ENCODE results near the gene STAMBP.
A peak's percentile ranks its signal among the peaks of the same experiment; 100 is the strongest.
"Not testable (repeated sequence)": the region's sequence is repeated elsewhere in the genome, so short reads cannot be mapped to it uniquely, and the experiment has no call there.

Gene STAMBP

DNA sequence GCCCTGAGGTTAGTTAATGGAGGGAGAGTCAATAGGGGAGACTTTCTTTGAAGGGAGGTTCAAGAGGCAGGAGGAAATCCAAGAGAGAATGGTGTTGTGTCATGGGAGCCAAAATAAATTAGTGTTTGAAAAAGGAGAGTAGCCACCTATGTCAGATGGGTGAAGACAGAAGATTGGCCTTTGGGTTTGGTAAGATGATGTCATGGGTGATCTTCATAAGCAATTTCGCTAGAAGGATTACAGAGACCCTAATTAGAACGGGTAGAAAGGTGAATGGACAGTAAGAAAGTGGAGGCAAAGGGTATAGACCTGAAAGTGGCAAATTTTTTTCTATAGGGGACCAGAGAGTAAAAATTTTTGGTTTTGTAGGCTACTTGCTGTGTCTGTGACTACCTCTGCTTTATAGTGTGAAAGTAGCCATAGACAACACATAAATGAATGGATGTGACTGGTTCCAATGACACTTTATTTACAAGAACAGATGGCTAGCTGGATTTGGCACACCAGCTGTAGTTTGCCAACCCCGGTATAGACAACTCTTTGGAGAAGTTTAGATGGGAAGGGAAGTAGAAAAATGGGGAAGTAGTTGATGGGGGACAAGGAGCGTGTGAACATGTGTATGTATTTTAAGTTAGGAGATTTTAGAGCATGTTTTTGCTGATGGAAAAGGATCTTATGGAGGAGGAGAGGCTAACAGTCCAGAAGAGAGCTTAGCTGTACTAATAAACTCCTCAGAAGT is 9.3 kb downstream of the STAMBP start:
- DNase-seq = peak; percentile 86 to 92

DNA sequence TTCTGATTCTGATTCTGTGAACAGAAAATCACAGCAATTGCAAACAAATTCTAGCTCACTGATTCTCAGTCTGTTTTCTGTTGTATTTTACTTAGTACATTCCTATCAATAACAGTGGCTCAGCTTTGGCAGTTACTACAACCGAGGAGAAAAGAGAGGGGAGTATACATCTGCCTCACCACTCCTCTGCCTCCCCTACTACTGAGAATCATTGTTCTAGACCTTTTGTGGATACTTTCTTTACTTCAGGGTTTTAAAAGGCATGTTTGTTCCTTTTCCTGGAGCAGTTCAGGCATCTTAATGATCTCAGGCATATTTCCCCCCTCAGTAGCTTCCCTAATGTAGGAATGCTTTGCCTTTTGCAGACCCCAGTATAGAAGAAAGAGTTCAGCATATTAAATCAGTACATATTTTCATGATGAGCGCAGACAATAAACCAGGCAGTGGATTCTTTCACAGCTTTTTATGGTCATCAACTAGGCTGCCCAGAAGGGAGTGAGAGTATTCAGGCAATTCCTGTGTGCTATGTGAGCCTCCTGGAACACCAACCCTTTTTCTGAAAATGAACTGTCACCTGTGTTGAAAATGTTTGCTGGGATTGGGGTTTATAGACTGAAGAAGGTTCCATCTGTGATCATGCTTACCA is 10.3 kb downstream of the STAMBP start:
- no peak for DNase-seq

DNA sequence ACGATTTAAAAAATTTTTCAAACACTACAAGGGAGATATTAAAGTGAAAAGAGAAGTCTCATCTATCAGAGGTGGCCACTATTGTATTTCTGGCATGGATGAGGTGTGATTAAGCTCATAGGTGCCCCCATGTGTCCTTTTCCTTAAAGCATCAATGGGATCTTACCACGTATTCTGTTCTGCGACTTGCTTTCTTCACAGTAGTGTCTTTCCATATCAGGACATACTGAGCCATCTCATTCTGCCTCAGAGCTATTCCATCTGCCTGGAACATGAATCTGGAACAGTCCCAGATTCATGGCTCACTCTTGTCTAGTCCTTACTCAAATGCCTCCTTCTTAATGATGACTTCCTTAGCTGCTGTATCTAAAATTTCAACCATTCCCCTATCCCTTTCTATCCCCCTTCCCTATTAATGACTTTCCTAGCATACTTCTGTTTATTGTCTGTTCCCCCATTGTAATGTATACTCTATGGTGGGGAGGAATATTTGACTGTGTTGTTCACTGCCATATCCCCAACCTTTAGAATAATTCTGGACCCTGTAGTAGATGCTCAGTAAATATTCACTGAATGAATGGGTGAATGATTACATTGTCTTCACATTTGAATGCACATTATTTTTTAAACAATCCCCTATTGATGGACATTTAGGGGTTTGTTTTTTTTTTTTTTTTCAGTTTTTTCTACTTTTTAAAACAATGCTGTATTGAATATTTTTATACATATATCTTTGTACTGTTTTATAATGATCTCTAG is 11.1 kb downstream of the STAMBP start:
- no peak for DNase-seq

DNA sequence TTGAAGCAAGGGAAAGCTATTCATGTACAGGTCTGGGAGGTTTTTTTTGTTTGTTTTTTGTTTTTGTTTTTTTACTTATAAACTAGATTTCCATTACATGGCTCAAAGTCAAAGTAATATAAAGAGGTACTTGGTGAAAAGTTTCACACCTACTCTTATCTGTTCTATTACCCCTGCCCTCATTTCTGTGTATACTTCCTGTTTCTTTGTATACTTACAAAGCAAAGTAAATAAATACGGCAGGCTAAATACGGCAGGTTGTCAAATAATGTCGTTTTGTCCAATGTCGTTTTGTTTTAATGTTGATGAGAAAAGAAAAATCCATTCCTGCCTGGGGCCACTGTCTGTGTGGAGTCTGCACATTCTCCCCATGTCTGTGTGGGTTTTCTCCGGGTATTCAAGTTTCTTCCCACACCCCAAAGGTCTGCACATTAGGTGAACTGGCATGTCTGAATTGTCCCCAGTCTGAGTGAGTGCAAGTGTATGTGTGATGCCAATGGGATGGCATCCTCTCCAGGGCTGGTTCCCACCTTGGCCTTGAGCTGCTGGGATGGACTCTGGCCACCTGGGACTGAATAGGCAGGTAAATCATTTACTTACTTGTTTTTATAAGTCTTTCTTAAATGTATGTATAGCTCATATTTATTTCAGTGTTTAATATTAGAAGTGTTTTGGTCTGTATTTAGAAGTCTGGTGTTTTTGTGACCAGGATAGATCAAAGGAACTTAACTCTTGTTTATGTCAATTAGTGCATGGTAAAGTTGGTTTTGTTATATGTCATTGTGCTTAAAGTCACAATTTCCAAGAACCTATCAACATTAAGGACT is 13.4 kb downstream of the STAMBP start:
- no peak for DNase-seq

DNA sequence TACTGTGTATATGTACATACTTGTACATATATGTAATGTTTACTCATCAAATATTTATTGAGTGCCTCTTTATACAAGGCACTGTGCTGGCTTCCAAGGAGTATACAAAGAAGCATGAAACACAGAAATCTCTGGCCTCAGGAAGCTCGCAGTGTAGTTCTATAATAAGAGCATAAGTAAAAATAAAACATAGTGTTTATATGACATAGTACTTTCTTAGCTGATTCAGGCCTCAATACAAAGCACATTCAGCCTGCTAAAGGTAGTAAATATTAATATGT is 13.9 kb downstream of the STAMBP start:
- DNase-seq = no peak

DNA sequence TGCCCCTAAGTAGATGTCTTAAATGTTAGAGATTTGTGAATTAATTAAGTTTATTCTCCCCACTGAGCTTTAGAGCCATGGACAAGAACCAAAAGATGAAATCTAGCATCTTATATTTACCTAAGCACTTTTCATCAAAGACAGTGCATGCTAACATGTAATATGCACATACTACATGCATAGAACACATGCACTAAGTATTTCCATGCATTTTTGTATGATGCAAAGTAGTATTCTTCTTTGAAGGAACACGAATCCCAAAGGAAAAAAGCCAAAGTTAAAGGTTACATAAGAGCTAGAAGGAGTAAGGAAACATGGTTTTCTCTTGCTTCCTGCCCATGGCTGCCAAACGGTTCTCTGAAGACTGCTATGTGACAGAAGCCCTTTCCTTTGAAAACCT is 15.3 kb downstream of the STAMBP start:
- no peak for DNase-seq

DNA sequence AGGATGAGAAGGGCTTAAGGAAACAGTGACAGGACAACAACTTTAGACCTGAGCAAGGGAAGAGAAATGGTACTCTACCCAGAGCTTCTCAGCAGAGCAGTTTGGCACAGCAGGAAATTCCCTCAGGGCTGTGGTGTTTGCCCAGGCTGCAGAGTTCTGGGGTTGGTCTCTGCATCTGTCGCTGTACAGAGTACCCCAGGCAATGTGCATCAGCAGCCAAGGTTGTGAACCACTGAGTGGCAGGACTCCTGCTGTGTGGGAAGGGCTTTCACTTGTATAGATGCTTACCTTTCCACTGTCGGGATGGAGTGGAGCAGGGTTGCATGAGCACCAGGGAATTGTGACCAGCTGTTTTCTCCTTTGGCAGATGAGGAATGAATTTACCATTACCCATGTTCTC is 21.2 kb downstream of the STAMBP start:
- DNase-seq = no peak

DNA sequence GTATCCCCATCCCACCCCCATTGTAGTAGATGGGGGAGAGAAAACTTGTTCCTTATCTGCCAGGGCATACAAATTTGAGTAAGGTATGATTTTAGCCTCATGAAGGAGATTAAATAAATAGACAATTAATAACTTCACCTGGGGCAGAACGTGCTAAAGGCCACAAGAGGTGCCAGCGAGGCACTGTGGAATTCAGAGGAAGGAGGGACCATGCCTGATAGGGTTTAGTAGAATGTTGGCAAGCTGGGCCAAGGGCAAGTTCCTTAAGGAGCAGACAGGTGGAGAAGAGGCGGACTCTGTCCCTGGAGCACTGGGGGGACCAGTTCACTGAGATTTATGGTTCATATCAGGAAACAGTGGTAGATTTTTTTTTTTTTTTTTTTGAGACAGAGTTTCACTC is 22.5 kb downstream of the STAMBP start:
- peak; percentile 10 to 40 for DNase-seq

DNA sequence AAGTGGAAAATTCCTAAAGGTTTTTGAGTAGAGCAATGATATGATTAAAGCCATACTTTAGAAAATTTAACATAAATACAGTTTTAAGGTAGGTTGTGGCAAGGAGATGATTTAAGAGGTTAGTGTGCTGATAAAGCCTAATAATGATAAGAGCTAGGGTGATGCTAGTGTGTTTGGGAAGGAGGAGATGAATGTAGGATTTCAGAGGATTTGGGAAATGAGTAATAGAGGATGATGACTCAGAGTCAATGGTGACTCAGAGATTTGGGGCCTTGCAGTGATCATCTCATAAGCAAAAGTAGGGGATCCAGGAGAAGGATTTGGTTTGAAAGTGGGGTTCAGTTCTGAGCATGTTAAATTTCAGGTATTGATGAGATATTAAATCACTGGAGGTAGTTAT is 23.3 kb downstream of the STAMBP start:
- no peak for DNase-seq

DNA sequence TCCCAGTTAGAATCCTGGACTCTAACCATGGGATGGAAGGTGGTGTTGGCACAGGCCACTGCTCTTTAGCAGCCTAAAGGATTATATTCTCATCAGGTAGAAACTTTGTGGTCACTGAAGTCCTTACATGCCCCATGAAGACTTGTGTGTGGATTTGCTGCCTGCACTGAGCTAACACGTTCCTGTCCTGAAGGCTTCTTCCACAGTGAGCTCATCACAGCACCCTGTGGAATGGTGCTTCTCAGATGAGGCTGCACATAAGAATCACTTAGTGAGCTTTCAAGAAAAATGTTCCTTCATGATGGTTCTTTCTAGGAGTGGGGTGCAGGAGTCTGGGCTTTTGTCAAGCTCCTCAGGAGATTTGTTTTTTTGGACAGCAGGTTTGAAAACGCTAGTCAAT is 26.8 kb downstream of the STAMBP start:
- DNase-seq = no peak

DNA sequence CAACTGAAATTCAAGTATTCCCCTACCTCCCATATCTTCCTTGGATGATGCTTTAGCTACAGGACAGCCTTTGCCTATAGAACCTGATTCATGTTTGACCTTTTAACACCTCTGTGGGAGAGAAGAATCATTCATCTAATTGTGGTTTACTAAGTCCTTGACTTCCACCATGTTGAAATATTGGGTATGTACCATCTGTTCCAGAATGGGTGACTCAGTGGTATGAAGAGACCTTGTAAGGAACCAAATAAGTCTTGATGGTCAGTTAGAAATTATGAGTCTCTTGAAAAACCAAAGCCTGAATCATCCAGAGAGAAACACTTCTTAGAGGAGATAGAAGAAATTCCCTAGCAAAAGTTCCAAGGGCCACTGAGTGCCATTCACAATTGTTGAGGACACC is 27.5 kb downstream of the STAMBP start:
- DNase-seq = no peak

DNA sequence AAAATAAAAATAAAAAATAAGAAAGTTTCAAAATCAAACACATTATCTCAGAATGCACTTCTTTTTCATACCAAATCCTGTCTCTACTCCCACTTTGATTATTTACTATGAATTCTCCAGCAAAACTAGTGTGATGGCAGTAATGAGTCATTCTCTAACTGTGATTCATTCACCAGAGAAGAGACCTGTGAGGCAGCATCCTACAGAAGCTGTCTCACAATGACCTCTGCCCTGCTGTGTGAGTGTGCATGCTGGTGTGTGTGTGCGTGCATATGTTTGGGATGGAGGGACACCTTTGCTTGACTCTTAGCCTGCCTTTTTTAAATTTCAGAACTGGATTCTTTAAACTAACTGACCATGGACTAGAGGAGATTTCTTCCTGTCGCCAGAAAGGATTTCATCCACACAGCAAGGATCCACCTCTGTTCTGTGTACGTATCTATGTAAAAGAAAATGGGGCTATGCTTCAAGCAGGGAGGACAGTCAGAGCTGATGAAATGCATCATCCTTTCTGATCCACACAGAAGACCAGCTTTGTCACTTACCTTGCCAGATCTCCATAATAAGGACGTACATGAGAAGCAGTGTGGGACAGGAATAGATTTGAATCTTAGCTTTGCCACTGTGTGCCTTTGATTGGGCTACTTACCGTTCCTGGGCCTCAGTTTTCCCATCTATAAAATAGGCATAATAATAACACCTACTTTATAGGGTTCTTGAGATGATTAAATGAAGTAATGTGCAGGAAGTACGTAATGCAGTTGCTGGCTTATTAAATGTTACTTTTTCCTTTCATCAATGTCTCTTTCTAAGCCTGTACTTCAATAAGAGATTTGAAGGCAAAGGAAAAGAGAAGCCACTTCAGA is 31.2 kb downstream of the STAMBP start:
- DNase-seq = no peak

DNA sequence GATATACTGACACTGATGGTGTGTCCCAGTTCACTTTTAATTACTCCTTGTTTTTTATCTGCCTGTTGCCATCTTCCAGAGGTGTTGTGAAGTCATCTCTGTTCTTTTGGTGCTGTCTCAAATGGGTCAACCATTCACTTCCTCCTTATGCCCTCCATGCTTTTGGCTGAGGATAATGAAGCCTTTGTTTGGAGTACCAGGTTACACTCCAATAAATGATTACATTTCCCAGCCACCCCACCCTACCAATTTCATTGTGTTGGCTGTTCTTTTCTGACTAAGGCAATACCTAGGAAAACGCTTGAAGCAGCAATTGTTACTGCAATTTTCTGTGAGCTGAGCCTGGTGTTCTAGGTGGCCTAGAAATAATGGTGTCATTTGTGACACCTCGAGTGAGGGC is 34.2 kb downstream of the STAMBP start:
- no peak for DNase-seq

DNA sequence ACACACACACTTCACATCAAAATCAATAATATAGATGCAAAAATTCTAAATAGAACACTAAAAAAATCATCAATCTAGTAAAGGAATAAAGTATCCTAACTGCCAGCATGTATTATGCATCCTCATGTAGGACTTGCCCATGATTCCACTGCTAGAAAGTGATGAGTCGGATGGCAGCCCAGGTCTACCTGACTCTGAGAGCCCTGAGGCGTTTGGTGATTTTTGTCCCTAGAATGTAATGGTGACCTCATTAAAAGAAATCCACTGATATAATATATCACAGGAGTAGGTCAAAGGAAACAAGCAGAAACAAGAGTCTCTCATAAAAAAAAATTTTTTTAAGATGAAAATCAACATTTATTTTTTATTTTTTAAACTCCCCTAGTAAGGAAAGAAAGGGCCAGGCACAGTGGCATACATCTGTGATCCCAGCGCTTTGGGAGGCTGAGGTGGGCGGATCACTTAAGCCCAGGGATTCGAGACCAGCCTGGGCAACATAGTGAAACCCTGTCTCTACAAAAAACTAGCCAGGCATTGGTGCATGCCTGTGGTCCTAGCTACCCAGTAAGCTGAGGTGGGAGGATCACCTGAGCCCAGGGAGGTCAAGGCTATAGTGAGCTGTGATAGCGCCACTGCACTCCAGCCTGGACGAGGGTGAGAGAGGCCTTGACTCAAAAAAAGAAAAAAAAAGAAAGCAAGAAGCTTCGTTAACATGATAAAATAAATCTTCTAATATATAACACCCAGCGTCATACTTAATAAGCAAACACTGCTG is 39.6 kb downstream of the STAMBP start:
- DNase-seq = no peak

DNA sequence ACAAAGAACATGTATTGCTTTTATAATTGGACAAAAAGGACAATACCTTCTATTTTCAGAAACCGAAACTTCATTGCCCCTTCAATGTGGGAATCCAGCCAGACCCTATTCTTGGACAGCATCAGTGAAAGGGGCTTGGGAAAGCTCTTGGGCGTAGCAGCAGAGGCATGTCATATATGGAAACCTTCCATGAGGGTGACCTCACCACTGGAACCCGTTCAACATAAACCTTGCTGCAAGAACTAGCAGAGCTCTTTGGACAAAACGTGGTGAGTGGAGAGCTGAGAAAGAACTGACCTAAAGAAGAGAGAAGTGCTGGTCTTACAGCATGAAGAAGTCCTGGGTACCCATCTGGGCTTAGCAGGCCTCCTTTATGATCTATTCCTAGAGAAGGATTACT is 41.3 kb downstream of the STAMBP start:
- no peak for DNase-seq

DNA sequence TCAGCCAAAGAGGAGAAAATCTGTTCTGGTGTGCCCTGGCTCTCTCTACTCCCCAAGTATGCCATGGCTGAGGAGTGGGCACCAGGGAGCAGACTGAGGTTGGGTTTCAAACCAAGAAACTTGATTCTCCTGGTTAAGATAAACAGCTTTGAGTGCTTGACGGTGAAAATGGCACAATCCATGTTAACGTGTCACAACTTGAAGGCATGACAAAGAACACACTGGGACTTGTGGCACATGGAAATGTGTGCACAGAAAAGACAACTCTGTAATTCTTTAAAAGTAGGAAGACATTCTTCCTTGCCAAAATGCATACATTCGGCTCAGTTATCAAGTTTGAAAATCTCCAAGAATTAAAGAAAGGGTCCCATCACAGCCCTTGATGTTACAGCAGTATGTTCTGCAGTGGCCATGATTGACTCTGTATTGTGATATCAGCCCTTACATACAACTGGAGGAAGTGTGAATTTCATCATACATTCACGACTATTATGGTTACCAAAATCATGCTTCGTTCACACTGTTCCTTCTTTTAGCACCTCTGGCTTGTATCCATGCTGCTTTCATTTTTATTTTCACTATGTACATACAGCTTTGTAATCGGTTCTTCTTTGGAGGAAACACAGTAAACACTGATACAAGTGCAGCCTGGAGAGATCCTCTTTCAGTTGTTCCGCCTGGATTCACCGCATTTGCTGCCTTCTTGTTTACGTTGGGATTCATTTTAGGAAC is 48.5 kb downstream of the STAMBP start:
- peak; percentile 2 to 7 for DNase-seq

DNA sequence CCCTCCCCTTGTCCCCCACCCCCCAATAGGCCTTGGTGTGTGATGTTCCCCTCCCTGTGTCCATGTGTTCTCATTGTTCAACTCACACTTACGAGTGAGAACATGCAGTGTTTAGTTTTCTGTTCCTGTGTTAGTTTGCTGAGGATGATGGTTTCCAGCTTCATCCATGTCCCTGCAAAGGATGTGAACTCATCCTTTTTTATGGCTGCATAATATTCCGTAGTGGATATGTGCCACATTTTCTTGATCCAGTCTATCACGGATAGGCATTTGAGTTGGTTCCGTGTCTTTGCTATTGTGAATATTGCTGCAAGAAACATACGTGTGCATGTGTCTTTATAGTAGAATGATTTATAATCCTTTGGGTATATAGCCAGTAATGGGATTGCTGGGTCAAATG is 49.2 kb downstream of the STAMBP start:
- not testable (repeated sequence) for DNase-seq

DNA sequence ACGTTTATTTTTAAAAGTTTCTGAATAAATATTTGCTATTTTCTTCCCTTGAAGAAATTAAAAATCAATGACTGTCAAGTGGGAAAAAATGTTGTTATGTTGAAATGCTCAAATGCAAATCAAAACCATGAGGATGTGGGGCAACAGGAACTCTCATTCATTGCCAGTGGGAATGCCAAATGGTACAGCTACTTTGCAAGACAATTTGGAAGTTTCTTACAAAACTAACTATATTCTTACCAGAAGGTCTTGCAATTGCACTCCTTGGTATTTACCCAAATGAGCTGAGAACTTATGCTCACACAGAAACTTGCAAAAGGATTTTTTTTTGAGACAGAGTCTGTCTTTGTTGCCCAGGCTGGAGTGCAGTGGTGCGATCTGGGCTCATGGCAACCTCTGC is 56.6 kb downstream of the STAMBP start:
- DNase-seq = no peak

DNA sequence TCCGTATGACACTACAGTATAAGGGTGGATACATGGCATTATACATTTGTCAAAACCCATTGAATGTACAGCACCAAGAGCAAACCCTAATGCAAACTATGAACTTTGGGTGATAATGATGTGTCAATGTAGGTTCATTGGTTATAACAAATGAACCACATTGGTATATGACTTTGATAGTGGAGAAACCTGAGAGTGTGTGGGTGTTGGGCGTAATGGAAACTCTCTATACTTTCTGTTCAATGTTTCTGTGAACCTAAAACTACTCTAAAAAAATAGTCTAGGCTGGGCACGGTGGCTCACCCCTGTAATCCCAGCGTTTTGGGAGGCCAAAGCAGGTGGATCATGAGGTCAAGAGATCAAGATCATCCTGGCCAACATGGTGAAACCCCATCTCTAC is 57.6 kb downstream of the STAMBP start:
- DNase-seq = no peak

DNA sequence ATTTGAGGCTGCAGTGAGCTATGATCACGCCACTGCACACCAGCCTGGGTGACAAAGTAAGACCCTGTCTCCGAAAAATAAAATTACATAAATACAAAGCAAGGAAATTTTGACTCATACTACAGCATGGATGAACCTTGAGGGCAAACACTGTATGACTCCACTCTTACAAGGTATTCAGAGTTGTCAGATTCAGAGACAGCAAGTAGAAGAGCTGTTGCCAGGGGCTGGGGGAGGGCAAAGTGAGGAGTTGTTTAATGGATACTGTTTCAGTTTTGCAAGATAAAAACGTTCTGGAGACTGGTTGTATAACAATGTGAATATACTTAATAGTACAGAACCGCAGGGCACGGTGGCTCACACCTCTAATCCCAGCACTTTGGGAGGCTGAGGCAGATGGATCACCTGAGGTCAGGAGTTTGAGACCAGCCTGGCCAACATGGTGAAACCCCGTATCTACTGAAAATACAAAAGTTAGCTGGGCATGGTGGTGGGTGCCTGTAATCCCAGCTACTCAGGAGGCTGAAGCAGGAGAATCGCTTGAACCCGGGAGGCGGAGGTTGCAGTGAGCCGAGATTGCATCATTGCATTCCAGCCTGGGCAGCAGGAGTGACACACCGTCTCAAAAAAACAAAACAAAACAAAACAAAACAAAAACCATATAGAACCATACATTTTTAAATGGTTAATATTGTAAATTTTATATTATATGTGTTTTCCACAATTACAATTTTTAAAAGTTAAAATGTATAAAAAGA is 59.0 kb downstream of the STAMBP start:
- not testable (repeated sequence) for DNase-seq

Data from Kasumi-1 (cell line).